HG03135 (cell line): ENCODE data around the gene ILKAP.

ENCODE experiments used
- ATAC-seq: cut with Tn5 transposase; IDR thresholded peaks from one replicate; pipeline ENCODE4 v1.9.1; 2021; ENCODE audit warnings: mild to moderate bottlenecking, moderate library complexity; ENCODE audit not compliant: unreplicated experiment

Gene ILKAP

DNA sequence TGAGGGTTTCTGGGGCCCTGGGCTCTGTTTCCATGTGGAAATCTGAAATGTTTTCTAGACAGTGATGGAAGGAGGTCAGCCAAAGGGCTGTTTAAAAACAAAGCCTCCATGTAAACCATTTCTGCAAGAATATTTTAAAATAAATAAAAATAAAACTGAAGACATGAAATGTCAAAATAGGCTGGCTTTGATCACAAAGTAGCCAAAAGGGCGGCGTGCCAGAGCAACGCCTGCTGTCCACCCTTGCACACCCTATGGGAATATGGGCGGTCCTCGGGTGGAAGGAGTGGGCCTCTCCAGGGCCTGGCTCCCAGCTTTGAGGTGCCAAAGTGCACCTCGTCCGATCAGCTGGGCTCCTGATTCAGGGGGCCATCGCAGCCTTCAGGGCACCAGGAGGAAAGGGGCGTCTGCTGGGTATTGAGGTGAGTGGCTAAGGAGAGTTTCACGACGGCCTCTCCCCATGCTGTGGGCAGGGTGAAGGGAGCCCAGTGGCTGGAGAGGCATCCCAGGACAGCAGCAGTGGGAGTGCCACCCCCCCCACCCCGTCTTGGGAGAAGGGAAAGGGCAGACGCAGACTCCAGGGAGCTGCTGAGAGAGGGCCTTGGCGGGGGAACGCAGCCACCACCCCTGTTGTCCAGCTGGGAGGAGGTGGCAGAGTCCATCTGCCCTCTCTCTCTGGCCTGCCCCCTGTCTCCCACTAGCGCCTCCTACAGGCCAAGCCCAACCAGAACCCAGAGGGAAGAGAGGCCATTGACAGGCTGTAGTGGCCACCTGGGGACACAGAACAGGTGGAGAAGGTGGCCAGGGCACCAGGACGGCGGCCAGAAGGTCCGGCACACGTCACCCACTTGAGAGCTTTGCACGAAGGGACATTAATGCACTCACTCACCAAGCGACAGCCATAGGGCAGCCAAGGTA, 50.5 kb downstream of the ILKAP start:
- ATAC-seq, result no peak

DNA sequence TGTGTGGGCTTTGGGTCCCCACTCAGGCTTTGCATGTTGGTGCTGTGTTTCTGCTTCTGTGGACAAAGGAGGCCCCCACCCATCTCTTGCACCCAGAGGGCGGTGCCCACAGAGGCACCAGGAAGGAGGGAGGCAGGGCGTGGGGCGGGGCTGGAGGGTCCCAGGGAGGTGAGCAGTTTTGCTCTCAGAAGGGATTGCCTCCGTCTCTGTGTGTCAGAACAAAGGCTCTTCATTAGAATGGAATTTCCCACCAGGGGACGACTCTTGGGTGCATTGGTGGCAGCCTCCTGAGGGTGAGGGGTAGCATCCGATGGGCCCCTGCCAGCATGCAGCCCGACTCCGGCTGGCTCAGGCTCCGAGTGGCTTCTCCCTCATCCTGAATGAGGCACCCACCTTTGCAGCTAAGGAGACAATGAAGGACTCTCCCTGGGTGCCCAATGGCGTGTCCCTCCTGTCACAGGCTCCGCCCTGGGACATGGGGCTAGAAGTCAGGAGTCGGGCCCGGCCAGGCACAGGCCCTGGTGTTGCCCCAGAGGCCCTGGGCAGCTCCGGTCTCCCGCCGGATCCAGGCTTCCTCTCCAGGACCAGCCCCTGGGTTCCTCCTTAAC, 51.8 kb downstream of the ILKAP start:
- no peak for ATAC-seq

GRCh38 chr2:238151205-238151604, 52.3 kb downstream of the ILKAP start:
- ATAC-seq, result no peak

DNA sequence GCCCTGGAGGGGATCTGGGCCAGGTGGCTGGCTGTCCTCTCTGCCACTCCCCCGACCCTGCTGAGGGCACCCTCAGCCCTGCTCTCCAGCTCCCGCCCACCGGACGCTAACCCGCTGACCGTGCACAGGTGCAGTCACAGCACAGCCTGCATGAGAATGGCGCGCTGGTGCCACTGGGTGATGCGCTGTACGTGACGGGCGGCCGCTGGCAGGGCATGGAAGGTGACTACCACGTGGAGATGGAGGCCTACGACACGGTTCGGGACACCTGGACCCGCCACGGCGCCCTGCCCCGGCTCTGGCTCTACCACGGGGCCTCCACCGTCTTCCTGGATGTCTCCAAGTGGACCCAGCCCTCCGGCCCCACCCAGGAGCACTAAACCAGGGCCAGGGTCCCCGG, 52.8 kb downstream of the ILKAP start:
- no peak for ATAC-seq

GRCh38 chr2:238149841-238150572, 53.5 kb downstream of the ILKAP start:
- ATAC-seq, result no peak

DNA sequence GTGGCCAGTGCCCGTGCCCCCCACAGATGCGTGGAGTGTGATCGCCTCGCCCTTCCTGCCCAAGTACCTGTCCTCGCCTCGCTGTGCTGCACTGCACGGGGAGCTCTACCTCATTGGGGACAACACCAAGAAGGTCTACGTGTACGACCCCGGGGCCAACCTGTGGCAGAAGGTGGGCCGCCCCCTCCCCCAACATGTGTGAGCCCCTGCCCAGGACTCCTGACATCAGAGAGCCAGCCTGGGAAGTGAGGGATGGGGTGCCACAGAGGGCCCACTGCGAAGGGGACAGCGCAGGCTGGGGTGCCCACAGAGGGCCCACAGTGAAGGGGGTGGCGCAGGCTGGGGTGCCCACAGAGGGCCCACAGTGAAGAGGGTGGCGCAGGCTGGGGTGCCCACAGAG, 54.5 kb downstream of the ILKAP start:
- no peak for ATAC-seq

DNA sequence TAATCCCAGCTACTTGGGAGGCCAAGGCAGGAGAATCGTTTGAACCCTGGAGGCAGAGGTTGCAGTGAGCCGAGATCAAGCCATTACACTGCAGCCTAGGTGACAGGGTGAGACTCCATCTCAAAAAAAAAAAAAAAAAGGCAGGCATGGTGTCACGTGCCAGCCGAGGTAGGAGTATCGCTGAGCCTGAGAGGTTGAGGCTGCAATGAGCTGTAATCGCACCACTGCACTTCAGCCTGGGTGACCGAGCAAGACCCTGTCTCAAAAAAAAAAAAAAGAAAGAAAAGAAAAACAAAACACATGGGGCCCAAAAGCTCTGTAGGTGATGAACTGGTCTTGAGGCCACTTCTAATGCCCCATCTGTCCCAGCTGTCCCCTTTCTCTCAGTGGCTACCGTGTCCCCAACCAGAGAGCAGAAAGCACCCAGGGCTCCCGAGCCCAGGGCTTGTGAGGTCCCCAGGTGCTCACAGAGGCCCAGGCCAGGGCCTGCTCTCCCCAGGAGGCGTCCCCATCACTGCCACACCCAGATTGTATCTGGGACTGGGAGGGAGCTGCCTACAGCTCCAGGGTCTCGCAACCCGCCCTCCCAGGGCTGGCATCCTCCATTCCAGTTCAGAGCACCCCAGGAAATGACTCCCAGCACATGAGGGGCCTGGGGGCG, 56.5 kb downstream of the ILKAP start:
- no peak for ATAC-seq

DNA sequence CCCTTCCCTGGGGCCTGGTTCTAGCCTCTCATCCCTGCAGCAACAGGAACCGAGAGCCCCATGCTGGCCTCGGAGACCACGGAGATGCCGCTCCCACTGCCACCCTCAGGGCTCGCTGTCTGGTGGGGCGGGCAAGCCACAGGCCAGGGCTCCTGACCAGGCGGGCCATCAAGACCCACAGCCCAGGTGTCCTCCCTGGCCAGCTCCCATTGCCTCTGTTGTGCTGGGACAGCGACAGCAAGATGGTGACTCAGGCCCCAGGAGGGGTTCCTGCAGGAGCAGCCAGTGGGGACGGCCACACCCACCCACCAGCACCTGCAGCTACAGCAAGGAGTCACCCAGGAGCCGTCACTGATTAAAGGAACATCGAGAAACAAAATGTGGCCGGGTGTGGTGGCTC, 57.6 kb downstream of the ILKAP start:
- no peak for ATAC-seq

GRCh38 chr2:238145046-238145445, 58.4 kb downstream of the ILKAP start:
- ATAC-seq, result no peak

GRCh38 chr2:238144262-238144661, 59.2 kb downstream of the ILKAP start:
- ATAC-seq, result no peak

- no peak for ATAC-seq
These were observed 60.1 kb downstream of the ILKAP start for GRCh38 chr2:238143239-238143951.

DNA sequence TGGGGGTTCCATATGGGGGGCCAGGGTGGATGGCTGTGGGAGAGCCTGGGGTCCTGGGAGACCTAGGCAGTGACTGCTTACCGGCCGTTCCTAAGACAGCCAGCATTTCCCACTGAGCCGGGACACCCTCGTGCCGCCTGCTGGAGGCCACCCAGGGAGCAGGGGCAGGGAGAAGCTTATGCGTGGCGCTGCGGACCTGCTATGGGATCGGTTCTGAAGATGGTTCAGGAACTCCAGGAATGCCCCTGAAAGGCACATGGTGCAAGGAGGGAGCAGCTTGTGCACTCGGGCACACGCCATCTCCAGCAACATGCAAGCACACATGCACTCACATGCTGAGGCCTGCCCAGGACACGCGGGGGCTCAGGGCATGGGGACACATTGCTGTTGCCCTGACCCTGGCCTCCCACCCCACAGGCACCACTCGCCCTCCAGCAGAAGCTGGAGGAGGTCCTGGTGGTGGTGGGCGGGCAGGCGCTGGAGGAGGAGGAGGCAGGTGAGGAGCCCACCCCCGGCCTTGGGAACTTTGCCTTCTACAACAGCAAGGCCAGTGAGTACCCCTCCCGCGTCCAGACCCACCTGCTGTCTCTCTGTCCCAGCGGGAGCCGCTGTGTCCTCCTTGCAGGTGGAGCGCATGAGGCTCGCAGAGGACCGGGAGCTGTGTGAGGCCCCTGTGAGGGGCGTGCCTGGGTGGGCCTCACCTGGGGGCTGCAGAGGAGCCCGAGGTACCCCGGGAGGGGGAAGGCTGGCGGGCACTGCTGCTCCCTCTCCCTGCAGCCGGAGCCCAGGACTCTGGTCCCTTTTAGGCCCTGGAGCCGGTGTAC, 60.9 kb downstream of the ILKAP start:
- ATAC-seq, result no peak

DNA sequence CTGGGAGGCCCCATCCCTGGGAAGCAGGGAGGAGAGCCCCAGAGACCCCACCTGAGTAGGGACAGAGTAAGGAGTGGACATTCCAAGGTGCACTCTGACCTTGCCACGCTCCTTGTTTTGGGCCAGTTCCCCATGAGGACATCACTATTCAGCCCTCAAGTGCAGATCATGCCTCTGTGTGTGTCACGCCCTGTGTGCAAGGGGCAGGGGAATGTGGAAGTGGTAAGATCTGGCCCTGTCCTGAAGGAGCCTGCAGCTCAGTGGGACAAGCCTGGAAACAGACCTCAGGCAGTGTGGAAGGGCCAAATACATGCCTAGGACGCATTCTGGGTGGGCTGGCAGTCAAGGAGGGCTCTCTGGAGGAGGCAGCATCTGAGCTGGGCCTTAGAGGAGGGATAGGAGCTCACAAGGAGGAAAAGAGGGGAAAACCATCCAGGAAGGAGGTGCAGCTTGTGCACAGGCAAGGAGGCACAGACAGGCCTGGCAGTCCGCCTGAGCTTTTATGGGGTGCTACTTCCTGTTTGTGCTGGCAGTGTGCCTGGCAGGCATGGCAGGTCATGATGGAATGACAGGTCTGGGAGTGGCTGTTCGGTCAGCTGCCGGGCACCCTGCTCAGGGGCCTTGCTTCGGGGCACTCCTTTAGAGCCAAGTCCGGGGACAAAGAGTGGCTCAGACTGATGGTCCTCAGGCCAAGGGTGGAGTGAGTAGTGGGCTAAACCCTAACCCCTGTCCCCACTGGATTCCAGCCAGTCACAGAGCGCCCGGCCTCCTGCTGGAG, 61.8 kb downstream of the ILKAP start:
- no peak for ATAC-seq

DNA sequence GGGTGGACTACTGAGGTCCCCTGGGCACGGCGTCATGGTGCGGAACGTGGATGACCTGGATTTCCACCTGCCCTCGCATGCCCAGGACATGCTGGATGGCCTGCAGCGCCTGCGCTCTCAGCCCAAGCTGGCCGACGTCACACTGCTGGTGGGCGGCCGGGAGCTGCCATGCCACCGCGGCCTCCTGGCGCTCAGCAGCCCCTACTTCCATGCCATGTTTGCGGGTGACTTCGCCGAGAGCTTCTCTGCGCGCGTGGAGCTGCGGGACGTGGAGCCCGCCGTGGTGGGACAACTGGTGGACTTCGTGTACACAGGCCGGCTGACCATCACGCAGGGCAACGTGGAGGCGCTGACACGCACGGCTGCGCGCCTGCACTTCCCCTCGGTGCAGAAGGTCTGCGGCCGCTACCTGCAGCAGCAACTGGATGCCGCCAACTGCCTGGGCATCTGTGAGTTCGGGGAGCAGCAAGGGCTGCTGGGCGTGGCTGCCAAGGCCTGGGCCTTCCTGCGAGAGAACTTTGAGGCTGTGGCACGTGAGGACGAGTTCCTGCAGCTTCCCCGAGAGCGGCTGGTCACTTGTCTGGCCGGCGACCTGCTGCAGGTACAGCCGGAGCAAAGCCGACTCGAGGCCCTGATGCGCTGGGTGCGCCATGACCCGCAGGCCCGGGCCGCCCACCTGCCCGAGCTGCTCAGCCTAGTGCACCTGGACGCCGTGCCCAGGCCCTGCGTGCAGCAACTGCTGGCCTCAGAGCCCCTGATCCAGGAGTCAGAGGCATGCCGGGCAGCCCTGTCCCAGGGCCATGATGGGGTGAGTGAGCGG, 62.6 kb downstream of the ILKAP start:
- ATAC-seq, result no peak

DNA sequence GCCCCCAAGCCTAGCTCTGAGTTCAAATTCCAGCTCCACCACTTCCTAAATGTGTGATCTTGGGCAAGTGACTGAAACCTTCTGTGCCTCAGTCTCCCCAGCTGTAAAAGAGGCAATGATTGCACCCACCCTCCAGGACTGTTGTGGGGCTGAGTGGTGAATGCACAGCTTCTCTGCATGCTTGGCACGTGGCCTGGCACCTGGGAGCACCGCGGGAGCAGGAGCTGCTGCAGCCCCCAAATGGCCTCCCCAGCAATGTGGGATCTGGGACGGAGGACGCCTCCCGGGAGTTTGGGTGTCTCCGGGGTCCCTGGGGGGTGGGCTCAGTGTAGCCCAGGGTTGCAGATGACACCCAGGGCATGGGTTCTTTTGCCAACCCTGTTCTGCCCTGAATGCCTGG, 63.5 kb downstream of the ILKAP start:
- no peak for ATAC-seq

DNA sequence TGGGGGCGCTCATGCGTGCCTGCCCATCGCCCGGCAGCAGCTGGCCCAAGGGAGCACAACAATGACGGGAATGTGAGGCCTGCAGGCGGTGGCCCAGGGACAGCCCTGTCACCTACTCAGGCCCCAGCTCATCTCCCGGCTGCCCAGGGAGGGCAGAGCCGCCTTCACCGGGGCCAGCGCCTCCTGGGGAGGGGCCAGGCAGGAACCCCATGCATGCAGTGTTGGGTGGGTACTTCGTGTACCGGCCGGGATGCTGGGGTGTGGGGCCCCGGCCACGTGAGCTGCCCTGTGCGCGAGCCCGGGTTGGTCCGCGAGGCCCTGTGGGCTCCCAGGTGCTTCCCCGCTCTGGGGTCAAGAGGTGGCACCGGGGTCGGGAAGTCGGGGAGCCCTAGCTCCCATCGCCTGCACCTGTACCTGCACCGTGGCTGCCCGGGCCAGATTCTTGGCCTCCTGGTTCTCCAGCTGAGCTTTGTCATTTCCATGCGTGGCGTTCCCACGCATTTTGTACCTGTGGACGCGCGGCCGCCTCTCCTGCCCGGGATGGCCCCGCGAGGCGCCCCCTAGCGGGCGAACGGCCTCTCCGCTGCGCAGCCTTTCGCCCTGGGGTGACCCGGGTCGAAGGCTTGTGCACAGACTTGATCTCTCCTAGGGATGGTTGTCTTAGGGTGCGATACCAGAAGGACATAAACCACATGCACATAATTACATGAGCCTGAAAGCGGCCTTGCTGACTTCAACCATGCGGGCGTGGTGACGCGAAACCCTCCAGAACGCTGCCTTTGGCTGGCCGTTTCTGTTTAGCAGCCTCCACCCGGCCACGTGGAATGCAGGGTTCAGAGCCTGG, 64.1 kb downstream of the ILKAP start:
- no peak for ATAC-seq
